Fibroblast of the aortic adventitia (primary cell): ENCODE data around the gene FRMPD4. TPM values are rescaled to one million over a fixed set of nuclear protein-coding genes. Genes with fewer than 3 reads are reported as not detected.

Source experiments
- DNase-seq: peaks from one replicate; pipeline ENCODE4 v3.0.0-alpha.2; 2010; ENCODE audit warnings: low read depth
- H3K4me3 ChIP-seq: 2 replicates; pipeline ENCODE4 v1.5.1; 2011; ENCODE audit warnings: low read depth, mild to moderate bottlenecking, control low read depth, low read length, moderate library complexity
- CTCF ChIP-seq: IDR thresholded peaks from 2 replicates; pipeline ENCODE4 v1.5.1; 2011; ENCODE audit warnings: mild to moderate bottlenecking, low read length, control low read depth, inconsistent platforms; ENCODE audit not compliant: insufficient read depth
- total RNA-seq: library from RNA; depleted of rRNA; stranded (reverse); fragments of >200 nt; gene quantifications from 2 replicates; pipeline ENCODE4 v1.2.3, GENCODE V29; 2012; ENCODE audit warnings: low replicate concordance

Gene FRMPD4
- total RNA-seq, 1 donor, result 5.0 TPM

GRCh38 chrX:12672367-12673106, 534.3 kb downstream of the FRMPD4 start:
- H3K4me3 ChIP-seq, result no peak overlapping the region
- TF ChIP-seq CTCF, result no peak
- DNase-seq, result no peak

- no peak for TF ChIP-seq CTCF
- H3K4me3 ChIP-seq, result no peak overlapping the region
- DNase-seq, result no peak
These were observed 535.2 kb downstream of the FRMPD4 start for GRCh38 chrX:12673487-12673886.

- no peak for DNase-seq
- no peak overlapping the region for H3K4me3 ChIP-seq
- TF ChIP-seq CTCF, result no peak
These were observed 541.2 kb downstream of the FRMPD4 start for GRCh38 chrX:12679522-12679921.

- DNase-seq, result no peak
- H3K4me3 ChIP-seq, result no peak overlapping the region
These were observed 542.8 kb downstream of the FRMPD4 start for GRCh38 chrX:12681047-12681446.

GRCh38 chrX:12685541-12685940, 547.3 kb downstream of the FRMPD4 start:
- no peak overlapping the region for H3K4me3 ChIP-seq
- DNase-seq, result peak; percentile 6
- TF ChIP-seq CTCF, result no peak

More at GRCh38 chrX:12681047-12681446, 542.8 kb downstream of the FRMPD4 start:
- no peak for TF ChIP-seq CTCF

- H3K4me3 ChIP-seq, result no peak overlapping the region
- no peak for DNase-seq
- no peak for TF ChIP-seq CTCF
These were observed 548.1 kb downstream of the FRMPD4 start for GRCh38 chrX:12686331-12686730.

- no peak overlapping the region for H3K4me3 ChIP-seq
- DNase-seq, result no peak
- no peak for TF ChIP-seq CTCF
These were observed 552.4 kb downstream of the FRMPD4 start for GRCh38 chrX:12690646-12691045.
